HG02840 (cell line): ENCODE measurements around the gene NECTIN2.
"Not testable (repeated sequence)": the region's sequence is repeated elsewhere in the genome, so short reads cannot be mapped to it uniquely, and the experiment has no call there.

Experiments
- ATAC-seq: cut with Tn5 transposase; IDR thresholded peaks from one replicate; pipeline ENCODE4 v1.9.1; 2021; ENCODE audit warnings: mild to moderate bottlenecking, moderate library complexity, moderate number of reproducible peaks; ENCODE audit not compliant: unreplicated experiment, low FRiP score

The NECTIN2 gene

GRCh38 chr19:44816301-44816700 is 29.8 kb upstream of the NECTIN2 start:
- no peak for ATAC-seq

DNA sequence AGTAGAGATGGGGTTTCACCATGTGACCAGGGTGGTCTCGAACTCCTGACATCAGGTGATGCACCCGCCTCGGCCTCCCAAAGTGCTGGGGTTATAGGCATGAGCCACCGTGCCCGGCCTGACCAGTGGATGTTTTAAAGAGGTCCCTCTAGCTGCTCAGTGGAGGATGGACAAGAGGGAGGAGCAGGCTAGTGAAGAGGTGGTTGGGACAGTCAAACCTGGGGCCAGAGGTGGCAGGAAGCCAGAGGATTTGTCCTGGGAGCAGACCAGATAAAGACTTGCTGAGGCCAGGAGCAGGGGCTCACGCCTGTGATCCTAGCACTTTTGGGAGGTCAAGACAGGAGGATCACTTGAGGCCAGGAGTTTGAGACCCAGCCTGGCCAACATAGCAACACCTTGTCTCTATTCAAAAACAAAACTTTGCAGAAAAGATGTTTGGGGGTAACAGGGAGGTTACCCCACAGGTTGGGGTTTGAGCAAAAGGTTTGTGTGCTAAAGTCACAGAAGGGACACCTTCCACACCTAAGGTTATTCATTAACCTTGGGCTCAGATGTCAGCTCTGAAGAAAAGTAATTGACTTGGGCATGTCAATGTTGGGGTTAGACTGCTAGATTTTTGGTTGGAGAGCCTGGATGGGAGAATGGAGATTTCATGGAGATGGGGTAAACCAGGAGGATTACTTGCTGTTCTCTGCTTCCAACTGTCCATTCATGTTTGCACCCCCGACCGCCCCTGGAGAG is 28.2 kb upstream of the NECTIN2 start:
- ATAC-seq, result no peak

GRCh38 chr19:44818466-44819031 is 27.5 kb upstream of the NECTIN2 start:
- ATAC-seq, result no peak

DNA sequence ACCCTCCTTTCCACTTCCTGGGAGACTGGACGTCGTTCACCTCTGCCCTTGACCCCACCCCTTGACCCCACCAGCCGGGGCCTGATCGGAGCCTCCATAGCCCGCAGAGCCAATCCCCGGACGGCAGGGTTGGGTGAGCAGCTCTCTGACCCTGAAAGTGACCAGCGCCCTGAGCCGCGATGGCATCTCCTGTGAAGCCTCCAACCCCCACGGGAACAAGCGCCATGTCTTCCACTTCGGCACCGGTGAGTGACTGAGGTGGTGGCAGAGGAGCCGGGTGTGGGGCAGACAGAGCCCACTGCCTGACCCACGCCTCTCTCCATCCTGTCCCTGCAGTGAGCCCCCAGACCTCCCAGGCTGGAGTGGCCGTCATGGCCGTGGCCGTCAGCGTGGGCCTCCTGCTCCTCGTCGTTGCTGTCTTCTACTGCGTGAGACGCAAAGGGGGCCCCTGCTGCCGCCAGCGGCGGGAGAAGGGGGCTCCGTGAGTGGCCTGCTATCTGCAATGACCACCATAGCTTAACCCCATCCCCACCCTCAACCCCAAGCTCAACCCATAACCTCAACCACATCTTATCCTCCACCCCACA is 26.8 kb upstream of the NECTIN2 start:
- no peak for ATAC-seq

DNA sequence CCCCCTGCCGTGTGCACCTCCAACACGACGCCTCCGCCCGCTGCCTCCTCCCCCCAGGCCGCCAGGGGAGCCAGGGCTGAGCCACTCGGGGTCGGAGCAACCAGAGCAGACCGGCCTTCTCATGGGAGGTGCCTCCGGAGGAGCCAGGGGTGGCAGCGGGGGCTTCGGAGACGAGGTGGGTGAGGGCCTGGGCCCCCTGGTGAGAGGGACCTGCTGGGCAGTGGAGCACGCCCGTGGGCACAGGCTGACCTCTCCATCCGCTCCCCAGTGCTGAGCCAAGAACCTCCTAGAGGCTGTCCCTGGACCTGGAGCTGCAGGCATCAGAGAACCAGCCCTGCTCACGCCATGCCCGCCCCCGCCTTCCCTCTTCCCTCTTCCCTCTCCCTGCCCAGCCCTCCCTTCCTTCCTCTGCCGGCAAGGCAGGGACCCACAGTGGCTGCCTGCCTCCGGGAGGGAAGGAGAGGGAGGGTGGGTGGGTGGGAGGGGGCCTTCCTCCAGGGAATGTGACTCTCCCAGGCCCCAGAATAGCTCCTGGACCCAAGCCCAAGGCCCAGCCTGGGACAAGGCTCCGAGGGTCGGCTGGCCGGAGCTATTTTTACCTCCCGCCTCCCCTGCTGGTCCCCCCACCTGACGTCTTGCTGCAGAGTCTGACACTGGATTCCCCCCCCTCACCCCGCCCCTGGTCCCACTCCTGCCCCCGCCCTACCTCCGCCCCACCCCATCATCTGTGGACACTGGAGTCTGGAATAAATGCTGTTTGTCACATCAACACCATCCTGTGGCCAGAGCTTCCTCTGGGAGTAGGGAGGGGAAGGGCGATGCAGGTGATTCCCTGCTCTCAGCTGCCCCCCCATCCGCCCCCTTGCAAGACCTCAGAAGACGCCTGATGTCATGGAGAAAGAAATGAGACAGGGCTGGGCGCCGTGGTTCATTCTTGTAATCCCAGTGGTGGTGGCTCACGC is 25.2 kb upstream of the NECTIN2 start:
- no peak for ATAC-seq

- ATAC-seq, result no peak
Measured at GRCh38 chr19:44822177-44822576, 23.9 kb upstream of the NECTIN2 start.

- ATAC-seq, result no peak
Measured at GRCh38 chr19:44822670-44823372, 23.3 kb upstream of the NECTIN2 start.

DNA sequence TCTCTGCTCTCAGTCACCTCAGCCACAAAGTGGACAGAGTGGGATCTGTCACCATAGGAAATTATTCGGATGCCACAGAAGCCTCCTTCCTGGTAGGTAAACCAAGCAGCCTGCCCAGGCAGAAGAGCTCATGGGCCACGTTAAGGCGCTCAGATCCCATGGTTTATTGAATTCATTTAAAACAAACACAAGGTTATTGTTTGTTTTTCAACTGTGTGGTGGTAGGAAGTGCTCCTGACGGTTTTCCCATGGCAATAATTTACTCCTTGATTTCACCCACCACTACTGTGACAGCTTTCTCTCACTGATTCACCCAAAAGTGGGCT is 22.8 kb upstream of the NECTIN2 start:
- no peak for ATAC-seq

- ATAC-seq, result no peak
Measured at GRCh38 chr19:44824761-44825160, 21.3 kb upstream of the NECTIN2 start.

DNA sequence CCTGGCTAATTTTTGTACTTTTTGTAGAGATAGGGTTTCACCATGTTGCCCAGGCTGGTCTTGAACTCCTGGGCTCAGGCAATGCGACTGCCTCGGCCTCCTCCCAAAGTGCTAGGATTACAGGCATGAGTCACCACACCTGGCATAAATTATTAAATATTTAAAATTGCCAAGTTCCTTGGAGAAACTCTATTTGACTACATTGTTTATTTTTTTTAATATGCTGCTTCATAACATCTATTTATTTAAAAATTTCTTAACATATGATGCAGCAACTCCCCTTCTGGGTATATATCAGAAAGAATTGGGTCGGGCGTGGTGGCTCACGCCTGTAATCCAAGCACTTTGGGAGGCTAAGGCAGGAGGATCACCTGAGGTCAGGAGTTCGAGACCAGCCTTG is 13.2 kb upstream of the NECTIN2 start:
- ATAC-seq, result not testable (repeated sequence)

GRCh38 chr19:44834399-44834798 is 11.7 kb upstream of the NECTIN2 start:
- not testable (repeated sequence) for ATAC-seq

DNA sequence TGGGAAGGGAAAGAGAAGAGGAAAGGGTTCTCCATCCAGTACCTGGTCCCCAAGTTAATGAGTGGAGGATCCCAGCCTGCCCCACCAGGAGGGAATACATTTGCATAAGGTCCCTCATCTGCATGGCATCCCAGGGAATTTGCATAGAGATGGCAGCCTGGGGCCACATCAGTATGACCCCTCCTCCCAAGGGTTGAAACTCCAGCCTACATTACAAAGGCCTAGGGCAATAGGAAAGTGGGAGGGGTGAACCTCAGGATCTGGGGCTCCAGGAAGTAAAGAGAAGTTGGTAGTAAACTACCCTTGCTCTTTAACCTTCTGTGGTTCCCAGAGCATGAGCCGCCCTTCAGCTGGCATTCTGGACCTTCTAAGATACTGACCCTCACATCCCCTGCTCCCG is 6.8 kb upstream of the NECTIN2 start:
- no peak for ATAC-seq

- no peak for ATAC-seq
Measured at GRCh38 chr19:44840811-44841210, 5.3 kb upstream of the NECTIN2 start.

GRCh38 chr19:44841231-44841630 is 4.9 kb upstream of the NECTIN2 start:
- no peak for ATAC-seq

DNA sequence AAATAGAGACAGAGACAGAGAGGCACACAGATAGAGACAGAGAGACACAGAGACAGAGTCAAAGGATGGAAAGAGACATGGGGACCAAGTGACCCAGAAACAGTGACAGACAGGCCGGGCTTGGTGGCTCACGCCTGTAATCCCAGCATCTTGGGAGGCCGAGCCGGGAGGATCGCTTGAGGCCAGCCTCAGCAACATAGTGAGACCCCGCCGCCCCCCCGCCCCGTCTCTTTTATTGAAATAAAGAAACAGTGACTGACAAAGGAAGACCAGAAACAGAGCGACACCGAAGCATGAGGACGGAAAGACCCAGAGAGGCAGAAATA is 848 bp upstream of the NECTIN2 start:
- ATAC-seq, result no peak

DNA sequence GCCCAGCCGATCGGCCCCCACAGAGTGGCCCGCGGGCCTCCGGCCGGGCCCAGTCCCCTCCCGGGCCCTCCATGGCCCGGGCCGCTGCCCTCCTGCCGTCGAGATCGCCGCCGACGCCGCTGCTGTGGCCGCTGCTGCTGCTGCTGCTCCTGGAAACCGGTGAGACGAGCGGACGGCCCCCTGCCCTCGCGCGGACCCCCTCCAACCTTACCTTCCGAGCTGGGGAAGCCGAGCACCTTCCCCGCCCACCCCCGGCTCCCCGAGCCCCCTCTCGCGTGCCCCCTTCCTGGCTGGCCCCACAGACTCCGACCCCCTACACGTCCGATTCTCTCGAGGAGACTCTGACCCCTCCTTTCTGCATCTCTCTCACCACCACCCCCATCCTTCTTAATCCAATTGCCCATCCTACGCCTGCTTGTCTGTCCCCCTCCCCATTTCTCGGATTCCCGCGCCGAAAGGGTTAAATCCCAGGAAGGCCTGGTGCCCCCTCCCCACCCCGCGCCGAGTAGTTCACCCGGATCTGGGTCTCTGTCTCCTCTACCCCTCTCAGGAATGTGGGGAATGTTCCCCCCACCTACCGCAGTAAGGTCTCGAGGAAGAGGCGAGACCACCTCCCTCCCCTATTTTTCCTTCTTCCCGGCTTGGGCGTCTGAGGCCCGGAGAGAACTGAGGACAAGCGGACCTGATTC is 502 bp downstream of the NECTIN2 start:
- ATAC-seq, result no peak

- no peak for ATAC-seq
Measured at GRCh38 chr19:44847144-44848035, 1.3 kb downstream of the NECTIN2 start.

DNA sequence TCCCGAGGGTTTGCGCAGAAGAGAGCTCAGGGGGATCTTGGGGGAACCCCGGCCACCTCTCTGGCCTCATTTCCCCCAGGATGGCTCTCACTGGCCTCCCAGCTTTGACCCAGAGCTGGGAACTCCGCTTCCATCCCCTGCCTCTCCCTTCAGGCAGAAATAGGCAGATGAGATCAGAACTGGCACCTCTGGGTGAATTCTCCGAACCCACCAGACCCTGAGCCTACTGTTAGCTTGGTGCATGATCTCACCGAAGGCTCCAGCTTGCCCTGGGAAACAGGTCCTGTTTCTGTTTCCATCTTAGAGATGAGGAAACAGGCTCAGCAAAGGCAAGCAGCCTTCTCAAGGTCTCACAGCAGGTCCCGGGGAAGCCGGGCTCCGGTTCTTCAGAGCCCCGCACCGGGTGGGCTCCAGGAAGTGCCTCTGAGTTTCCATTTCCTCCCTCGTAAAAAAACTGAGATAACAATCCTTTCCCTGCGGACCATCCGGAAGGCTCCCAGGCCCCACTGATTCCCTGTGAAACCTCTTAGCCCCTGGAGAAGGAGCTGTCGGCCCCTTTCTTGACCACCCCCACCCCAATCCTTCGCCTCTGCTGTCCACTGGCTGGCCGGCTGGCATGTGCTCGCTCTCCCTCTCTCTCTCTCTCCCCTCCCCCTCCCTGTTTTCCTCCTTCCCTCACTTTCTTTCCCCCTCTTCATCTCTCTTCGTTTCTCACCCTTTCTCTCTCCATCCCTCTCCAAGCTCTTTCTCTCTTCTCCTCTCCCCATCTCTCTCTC is 2.1 kb downstream of the NECTIN2 start:
- ATAC-seq, result no peak
